Nephron progenitor cell (in vitro differentiated cells): ENCODE data around the gene FCHO1.
A peak's percentile ranks its signal among the peaks of the same experiment; 100 is the strongest.

Source experiments
- DNase-seq: peaks from one replicate; pipeline ENCODE4 v3.0.0; 2021
- H3K27ac Mint-ChIP-seq: 2 replicates; pipeline ENCODE4 v1.8.0; 2021; ENCODE audit warnings: mild to moderate bottlenecking, moderate library complexity, mixed read lengths
- H3K27me3 Mint-ChIP-seq: 2 replicates; pipeline ENCODE4 v1.8.0; 2021; ENCODE audit warnings: mild to moderate bottlenecking, low read depth, mixed read lengths; ENCODE audit not compliant: poor library complexity
- H3K36me3 Mint-ChIP-seq: 2 replicates; pipeline ENCODE4 v1.8.0; 2021; ENCODE audit warnings: low read depth, mixed read lengths
- H3K4me1 Mint-ChIP-seq: 2 replicates; pipeline ENCODE4 v1.8.0; 2021; ENCODE audit warnings: mixed read lengths
- H3K4me3 Mint-ChIP-seq: 2 replicates; pipeline ENCODE4 v1.8.0; 2021; ENCODE audit warnings: mild to moderate bottlenecking, moderate library complexity, mixed read lengths
- H3K9me3 Mint-ChIP-seq: 2 replicates; pipeline ENCODE4 v1.8.0; 2021; ENCODE audit warnings: mild to moderate bottlenecking, moderate library complexity, mixed read lengths
- CTCF ChIP-seq: fragments of 200-600 bp; sonication (generic); IDR thresholded peaks from 2 replicates; pipeline ENCODE4 v1.5.0; 2021; ENCODE audit warnings: antibody characterized with exemption

The FCHO1 gene

GRCh38 chr19:17739121-17739875, 12.0 kb upstream of the FCHO1 start:
- DNase-seq, result peak; percentile 37
- Mint-ChIP-seq H3K27me3 (peaks cover 3% of the 10 kb centered on the region), H3K4me1 (peaks cover 12% of the 10 kb centered on the region), H3K27ac (peak overlapping the region; percentile 69), H3K4me3 (no peak overlapping the region), H3K9me3 (peaks cover 22% of the 10 kb centered on the region), H3K36me3 (peaks cover 56% of the 10 kb centered on the region)
- TF ChIP-seq CTCF, result no peak

GRCh38 chr19:17741456-17741855, 9.8 kb upstream of the FCHO1 start:
- H3K4me1 Mint-ChIP-seq, result peaks cover 14% of the 10 kb centered on the region
- no peak for DNase-seq
- peaks cover 3% of the 10 kb centered on the region for H3K27me3 Mint-ChIP-seq
- no peak overlapping the region for H3K4me3 Mint-ChIP-seq
- no peak for TF ChIP-seq CTCF
- peaks cover 36% of the 10 kb centered on the region for H3K36me3 Mint-ChIP-seq
- H3K9me3 Mint-ChIP-seq, result peaks cover 22% of the 10 kb centered on the region
- no peak overlapping the region for H3K27ac Mint-ChIP-seq

- peaks cover 12% of the 10 kb centered on the region for H3K27me3 Mint-ChIP-seq
- DNase-seq, result no peak
- H3K27ac Mint-ChIP-seq, result no peak overlapping the region
- TF ChIP-seq CTCF, result no peak
- H3K4me1 Mint-ChIP-seq, result peaks cover 13% of the 10 kb centered on the region
- peaks cover 22% of the 10 kb centered on the region for H3K9me3 Mint-ChIP-seq
- H3K36me3 Mint-ChIP-seq, result peaks cover 20% of the 10 kb centered on the region
- H3K4me3 Mint-ChIP-seq, result no peak overlapping the region
Measured at GRCh38 chr19:17743874-17744580, 7.2 kb upstream of the FCHO1 start.

- Mint-ChIP-seq H3K4me1 (peaks cover 15% of the 10 kb centered on the region), H3K4me3 (peak overlapping the region; percentile 71), H3K9me3 (peaks cover 7% of the 10 kb centered on the region), H3K27ac (no peak overlapping the region), H3K27me3 (peaks cover 21% of the 10 kb centered on the region), H3K36me3 (peaks cover 6% of the 10 kb centered on the region)
- DNase-seq, result peak; percentile 95
- no peak for TF ChIP-seq CTCF
Measured at GRCh38 chr19:17747205-17748098, 3.8 kb upstream of the FCHO1 start.

- H3K27me3 Mint-ChIP-seq, result peaks cover 18% of the 10 kb centered on the region
- no peak for TF ChIP-seq CTCF
- H3K36me3 Mint-ChIP-seq, result no peaks in the 10 kb centered on the region
- peak overlapping the region; percentile 49 for H3K4me3 Mint-ChIP-seq
- no peaks in the 10 kb centered on the region for H3K9me3 Mint-ChIP-seq
- peaks cover 15% of the 10 kb centered on the region for H3K4me1 Mint-ChIP-seq
- no peak overlapping the region for H3K27ac Mint-ChIP-seq
- DNase-seq, result no peak
Measured at GRCh38 chr19:17748884-17749638, 2.2 kb upstream of the FCHO1 start.
